ENCODE data around the gene NEDD4L. TPM values are rescaled to one million over a fixed set of nuclear protein-coding genes. Genes with fewer than 3 reads are reported as not detected.

Gene NEDD4L
- total RNA-seq, 1 donor from 2014 or later, result 152 TPM

DNA sequence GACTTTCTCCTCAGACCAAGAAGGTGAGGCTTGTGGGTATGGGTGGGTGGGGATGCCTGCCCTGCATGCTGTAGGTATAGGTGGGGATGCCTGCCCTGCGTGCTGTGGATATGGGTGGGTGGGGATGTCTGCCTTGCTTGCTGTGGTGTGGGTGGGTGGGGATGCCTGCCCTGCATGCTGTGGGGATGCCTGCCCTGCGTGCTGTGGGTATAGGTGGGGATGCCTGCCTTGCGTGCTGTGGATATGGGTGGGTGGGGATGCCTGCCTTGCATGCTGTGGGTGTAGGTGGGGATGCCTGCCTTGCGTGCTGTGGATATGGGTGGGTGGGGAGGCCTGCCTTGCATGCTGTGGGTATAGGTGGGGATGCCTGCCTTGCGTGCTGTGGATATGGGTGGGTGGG is 278.4 kb downstream of the NEDD4L start:
- no peak for DNase-seq

DNA sequence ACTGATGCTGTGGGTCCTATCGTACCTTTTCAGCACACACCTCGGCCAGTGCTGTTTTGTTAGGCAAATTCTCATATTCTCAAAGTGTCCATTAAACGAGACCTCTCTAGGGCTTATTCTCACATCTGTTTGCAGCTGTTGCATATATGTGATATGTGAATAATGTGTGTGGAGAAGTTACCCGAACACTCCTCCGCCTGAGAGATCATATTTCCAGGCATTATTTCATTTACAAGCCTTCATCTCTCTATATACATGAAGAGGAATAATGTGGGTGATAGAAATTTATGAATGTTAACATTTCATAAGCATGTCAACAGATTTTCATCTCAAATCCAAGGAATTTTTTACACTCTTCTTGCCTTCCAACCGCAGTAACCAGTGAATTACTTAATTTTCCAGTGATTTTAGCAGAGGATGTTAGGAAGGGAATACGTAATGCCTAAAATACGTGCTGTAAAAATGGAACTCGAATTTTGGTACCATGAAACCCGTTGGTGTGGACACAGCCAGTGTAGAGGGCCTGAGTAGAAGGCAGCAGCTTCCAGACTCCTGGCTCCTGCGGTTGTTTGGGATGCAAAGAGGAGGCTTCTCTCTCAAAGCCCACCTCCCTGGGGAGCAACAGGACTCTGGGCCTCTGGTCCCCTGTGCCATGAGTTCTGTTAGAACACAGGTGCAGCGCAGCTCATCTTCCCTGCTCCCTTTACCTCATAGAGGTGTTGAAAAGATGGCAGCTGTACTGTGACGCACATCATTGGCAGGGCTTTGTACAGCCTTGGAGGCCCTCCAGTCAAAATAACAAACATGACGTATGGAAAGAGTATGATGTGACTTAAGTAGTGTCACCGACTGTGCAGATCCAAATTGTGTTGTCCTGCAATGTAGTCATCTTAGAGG is 280.1 kb downstream of the NEDD4L start:
- DNase-seq, result no peak

- no peak for DNase-seq
Measured at GRCh38 chr18:58324824-58325480, 280.9 kb downstream of the NEDD4L start.

- DNase-seq, result no peak
Measured at GRCh38 chr18:58325494-58325893, 281.5 kb downstream of the NEDD4L start.

DNA sequence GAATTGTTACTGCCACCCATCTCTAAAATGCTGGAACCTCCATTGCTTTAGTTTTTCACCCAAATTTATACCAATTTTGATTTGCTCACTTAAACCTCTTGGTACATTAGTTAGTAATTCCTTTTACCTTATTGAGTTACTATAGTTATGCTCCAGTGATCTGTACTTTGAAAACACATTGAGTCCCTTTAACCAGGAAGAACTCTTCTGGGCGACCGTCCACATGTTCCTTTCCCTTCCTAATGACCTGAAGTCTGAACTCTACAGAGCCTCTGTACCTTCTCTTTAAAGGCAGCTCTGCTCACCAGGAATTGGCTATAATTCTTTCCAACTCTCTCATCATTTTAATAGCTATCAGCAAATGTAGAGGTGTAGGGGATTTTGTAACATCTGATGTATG is 290.0 kb downstream of the NEDD4L start:
- DNase-seq, result no peak

- DNase-seq, result no peak
Measured at GRCh38 chr18:58335223-58335622, 291.2 kb downstream of the NEDD4L start.

DNA sequence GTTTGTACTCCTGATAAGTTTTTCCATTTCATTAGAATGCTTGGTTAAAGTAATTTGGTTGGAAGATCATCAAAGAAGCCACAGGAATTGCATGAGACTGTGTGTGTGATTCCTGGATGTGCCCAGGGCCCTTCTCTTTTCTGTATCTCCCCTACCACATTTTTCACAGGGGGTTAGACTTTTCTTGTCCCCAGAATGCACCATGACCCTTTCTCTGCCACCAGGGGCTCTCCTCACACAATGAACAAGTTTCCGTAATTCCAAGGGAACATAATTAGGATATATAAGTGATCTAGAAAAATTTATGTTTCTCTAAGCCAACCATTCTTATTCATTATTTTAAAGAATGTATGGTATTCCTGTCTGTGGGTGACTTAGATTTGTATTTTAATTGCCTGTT is 291.8 kb downstream of the NEDD4L start:
- DNase-seq, result no peak

- no peak for DNase-seq
Measured at GRCh38 chr18:58336605-58337004, 292.6 kb downstream of the NEDD4L start.

- no peak for DNase-seq
Measured at GRCh38 chr18:58337285-58337684, 293.3 kb downstream of the NEDD4L start.

GRCh38 chr18:58337686-58338085 is 293.7 kb downstream of the NEDD4L start:
- no peak for DNase-seq

DNA sequence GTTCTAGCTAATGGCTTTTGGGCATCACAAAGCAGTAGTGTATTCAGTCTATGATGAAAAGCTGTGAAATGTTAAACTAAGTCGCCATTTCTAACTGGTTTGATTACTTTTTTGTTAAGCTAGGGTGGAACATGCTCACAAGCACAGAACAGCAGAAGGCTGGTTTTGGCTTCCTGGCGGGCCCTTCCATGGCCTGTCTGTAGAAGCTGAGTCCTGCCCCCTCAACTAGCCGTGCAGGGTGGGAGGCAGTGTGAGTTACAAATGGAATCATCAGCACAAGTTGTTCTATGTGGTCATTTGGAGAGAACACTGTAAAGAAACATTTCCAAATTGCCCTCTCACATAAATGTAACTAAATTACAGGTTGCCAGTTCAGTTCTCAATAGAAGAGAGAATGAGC is 294.1 kb downstream of the NEDD4L start:
- no peak for DNase-seq

- DNase-seq, result no peak
Measured at GRCh38 chr18:58338961-58339592, 295.1 kb downstream of the NEDD4L start.

- no peak for DNase-seq
Measured at GRCh38 chr18:58339890-58340289, 295.9 kb downstream of the NEDD4L start.

DNA sequence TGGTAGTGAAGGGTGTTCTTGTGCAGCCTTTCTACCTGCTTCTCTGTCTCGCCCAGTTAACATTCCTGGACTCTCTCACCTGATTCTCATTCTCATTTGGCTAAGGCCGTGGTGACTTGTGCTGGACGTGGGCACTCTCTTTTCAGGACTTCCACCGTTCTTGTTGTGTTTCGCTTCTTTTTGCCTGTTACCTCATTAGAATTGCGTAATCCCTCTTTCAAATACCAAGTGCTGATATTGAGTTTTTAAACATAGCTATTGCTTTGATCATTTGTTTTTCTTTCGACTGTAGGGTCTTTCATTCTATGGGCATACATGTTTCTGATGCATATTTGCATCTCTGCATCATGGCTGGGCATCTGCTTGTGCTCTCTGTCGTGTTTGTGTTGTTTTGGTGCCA is 297.9 kb downstream of the NEDD4L start:
- no peak for DNase-seq

GRCh38 chr18:58344080-58344670 is 300.1 kb downstream of the NEDD4L start:
- DNase-seq, result no peak

DNA sequence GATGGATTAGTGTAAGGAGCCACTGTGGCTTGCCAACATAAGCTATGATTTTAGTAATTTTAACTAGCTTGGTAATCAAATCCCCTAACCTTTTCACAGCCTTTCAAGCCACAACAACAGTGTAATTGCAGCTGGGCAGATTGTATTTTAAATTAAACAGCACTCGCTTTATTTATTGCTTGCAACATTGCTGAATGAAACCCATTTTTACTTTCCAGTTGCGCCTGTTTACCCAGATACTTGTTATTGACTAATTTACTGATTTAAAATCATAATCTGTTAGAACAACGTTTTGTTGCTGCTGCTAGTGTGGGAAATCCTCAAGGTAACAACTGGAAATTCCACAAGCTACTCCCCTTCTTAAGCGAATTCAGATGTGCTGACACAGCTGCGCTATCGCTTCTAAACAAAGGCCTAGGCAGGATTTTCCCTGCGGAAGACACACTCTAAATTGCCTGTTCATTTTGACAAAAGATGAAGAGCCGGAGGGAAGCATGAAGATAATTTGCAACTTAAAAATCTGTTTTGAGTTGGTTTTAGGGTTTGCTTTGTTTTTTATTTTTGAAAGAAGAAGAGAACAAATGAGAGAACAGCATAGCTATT is 300.9 kb downstream of the NEDD4L start:
- DNase-seq, result no peak

DNA sequence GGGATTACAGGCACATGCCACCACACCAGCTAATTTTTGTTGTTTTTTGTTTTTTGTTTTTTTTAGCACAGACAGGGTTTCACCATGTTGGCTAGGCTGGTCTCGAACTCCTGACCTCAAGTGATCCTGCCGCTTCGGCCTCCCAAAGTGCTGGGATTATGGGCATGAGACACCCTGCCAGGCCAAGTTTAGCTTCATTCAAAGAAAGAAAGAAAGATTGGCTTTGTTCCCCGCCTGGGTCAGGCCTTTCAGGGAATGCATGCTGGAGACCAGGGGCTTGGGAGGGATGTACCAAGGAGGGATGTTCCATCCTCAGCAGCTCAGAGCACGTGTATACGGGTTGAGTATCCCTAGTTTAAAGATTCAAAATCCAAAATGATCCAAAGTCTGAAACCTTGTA is 301.8 kb downstream of the NEDD4L start:
- no peak for DNase-seq

DNA sequence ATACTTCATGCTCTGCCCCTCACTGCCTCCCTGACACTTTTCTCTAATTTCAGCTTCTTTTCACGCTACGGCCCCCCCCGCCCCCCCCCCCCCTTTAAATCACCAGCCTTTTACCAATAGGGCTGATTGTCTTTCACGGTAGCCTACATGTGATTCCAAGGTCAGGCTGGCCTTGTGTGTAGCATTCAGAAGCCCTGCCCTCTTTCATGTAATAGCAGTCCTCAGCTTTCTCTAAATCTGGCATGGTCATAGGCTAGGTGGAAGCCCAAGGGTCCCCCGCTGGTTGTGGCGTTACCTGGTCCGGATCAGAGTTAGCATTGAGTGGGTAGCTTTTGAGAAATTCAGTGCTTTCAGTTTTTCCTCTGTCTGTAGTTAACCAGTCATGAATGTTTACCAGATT is 303.1 kb downstream of the NEDD4L start:
- no peak for DNase-seq

DNA sequence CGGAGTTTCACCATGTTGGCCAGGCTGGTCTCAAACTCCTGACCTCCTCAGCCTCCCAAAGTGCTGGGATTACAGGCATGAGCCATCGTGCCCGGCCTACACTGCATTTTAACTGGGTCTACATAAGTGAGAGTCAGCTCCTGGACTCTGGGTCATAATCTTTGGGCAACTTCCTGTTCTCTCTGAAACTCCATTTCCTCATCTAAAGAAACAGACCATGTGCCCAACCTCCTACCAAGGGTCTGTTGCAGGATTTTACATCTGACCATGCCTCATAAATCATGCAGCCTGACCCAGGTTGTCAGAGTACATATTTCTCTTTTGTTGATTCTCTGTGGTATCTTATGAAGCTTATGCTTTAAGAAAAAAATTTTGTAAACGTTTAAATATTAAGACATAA is 304.5 kb downstream of the NEDD4L start:
- DNase-seq, result no peak

DNA sequence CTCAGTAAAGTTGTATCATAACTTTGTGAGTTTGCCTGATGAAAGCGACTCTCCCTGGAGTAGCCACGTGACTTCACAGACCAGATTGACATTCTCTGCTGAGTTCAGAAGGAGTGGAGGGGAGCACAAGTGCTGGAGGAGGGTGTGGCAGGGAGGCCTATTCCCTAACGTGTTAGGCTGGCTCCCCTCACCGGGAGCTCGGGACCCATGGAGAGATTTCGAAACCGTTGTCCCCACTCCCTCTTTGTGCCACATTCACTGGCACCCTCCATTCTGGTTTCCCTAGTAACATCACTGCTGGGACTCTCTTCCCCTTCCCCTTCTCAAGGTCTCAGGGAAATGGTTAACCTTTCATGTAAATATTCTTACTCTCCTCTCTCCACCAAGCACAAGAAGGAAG is 304.9 kb downstream of the NEDD4L start:
- no peak for DNase-seq

- no peak for DNase-seq
Measured at GRCh38 chr18:58349650-58350049, 305.6 kb downstream of the NEDD4L start.

DNA sequence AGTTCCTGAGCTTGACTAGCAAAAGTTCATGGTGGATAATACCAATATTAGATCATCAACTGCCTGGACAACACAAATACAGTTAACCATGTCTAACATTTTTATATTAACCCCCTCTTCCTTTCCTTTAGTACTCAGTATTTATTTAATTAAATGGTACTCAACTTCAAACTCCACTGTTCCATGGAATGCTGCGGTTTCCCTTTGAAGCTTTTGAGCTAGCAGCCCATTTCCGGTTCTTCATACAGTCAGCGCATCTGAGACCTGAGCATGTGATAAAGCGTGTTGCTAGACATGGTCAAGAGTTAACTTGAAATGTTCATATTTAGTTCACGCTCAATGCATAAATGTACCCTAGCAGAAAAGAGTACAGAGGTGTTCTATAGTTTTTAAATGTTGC is 306.5 kb downstream of the NEDD4L start:
- no peak for DNase-seq

- no peak for DNase-seq
Measured at GRCh38 chr18:58351776-58352175, 307.8 kb downstream of the NEDD4L start.
